VCaP (cell line): ENCODE data around the gene ELMO1.

Experiments
- H3K27ac ChIP-seq: fragments of 450-650 bp; 2 replicates; pipeline ENCODE4 v1.5.1; 2017
- CTCF ChIP-seq: fragments of 450-650 bp; conservative IDR thresholded peaks from 2 replicates; pipeline ENCODE4 v1.5.1; 2017; ENCODE audit warnings: mild to moderate bottlenecking, moderate library complexity

ELMO1 gene

GRCh38 chr7:37368540-37368939 lies 80.1 kb downstream of the ELMO1 start:
- no peak for TF ChIP-seq CTCF
- no peak overlapping the region for H3K27ac ChIP-seq

DNA sequence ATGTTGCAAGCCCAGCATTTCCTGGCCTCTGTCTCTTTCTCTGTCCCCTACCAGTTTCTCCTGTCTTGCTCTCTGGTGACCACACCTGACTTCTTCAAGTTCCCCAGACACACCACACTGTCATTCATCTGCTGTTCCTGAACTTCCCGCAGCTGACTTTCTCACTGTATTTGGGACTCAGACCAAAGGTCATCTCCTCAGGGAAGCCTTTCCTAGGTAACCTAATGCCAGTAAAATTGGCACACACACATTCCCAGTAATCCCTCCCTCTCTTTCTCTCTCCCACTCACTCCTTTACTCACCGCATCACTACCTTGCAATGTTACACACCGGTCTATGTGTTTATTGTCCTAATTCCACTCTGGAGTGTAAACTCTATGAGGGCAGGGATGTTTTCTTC lies 81.7 kb downstream of the ELMO1 start:
- TF ChIP-seq CTCF: no peak
- H3K27ac ChIP-seq: no peak overlapping the region

- TF ChIP-seq CTCF: no peak
These were observed 82.2 kb downstream of the ELMO1 start for GRCh38 chr7:37366445-37366844.

GRCh38 chr7:37365405-37365804 lies 83.3 kb downstream of the ELMO1 start:
- no peak overlapping the region for H3K27ac ChIP-seq
- no peak for TF ChIP-seq CTCF

More at GRCh38 chr7:37366445-37366844, 82.2 kb downstream of the ELMO1 start:
- H3K27ac ChIP-seq: no peak overlapping the region

DNA sequence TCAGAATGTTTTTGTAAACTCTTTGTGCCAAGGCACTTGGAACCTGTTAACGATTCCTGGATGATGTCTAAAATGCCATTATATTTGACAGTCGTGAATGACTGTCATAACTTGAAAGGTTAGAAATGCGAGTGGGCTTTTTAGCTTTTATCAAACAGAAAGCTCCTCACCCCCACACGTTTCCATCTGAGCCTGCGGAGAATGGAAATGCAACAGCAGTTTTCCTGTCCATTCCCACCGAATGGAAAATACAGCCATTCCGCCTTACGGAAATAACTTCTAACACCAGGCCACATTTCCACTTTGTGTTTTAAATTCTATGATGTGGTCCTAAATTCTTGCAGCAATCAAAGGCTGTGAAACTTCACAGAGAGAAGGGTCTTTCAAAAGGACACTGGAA lies 83.8 kb downstream of the ELMO1 start:
- no peak overlapping the region for H3K27ac ChIP-seq
- TF ChIP-seq CTCF: no peak

DNA sequence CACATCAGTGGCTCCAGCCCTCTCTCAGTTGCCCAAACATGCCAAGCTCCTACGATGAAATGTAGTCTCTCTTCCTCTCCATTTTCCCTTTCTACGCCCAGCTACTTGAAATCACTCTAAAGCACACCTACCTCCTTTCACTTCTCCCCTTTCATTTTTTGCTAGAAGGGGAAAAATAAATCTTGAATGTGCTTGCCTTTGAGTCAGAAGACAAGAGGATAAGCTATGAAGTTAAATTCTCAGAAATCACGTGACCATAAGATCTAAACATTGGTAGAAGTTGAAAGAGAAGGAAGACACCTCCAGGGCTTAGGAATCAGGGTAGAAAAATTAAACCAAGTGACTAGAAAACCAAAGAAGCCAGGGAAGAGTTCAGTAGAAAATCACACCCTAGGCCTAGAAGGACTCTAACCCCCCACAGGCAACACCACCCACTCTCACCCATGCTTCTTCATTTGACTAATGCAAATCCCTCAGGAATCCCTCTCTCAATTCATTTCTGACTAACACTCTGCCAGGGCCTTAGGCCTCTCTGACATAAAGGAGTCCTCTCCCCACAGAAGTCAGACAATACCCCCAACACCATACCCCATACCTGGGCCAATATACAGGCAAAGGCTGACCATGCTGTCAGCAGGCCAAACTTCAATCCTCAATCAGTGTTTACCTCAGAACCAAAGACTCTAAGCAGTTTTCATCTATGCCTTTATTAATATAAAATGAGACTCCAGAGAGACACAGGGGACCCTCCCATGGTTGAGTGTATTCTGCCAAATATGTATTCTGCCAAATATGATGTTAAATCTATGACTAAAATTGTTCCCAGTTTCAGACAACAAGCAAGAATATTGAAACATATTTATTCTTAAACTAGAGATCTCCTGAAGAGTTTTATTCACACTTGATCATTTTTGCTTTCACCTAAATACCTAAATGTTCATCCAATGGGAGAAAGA lies 84.8 kb downstream of the ELMO1 start:
- no peak for TF ChIP-seq CTCF
- H3K27ac ChIP-seq: no peak overlapping the region

DNA sequence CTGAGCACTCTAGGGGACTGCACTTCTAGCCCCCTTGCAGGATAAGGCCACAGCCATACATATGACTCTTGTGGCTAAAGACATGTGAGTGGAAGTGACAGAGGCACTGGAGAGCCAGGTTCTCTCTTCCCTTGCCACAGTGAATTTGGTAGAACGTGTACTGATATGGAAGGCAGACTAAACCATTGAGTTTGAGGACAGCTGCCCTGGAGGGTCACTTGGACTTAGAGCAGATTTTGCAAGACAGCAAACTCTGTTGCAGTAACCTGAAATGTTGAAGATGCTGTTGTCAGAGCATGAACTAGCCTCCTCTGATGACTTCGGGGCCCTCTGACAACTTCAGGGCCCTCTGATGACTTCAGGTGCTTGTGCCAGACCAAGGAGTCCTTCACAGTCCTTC lies 85.9 kb downstream of the ELMO1 start:
- TF ChIP-seq CTCF: no peak
- no peak overlapping the region for H3K27ac ChIP-seq
